ENCODE measurements around the gene PVALB.

PVALB gene

GRCh38 chr22:36767035-36767775 lies 49.6 kb downstream of the PVALB start:
- Histone ChIP-seq H3K4me2 (ENCODE audit: low read depth, low read length, poor library complexity, severe bottlenecking) (no peak overlapping the region), H3K9me2 (replicated peaks; ENCODE audit: insufficient read depth, low read length) (no peaks in the 10 kb centered on the region), H3K27me3 (ENCODE audit: low read length) (no peaks in the 10 kb centered on the region), H3K36me3 (ENCODE audit: low read length) (no peaks in the 10 kb centered on the region), H4K20me1 (ENCODE audit: low read depth, low read length) (no peaks in the 10 kb centered on the region), H2AFZ (ENCODE audit: low read depth, low read length, severe bottlenecking) (no peak overlapping the region), H3K79me2 (ENCODE audit: insufficient read depth, low read length) (no peaks in the 10 kb centered on the region), H3K9ac (ENCODE audit: low read length) (no peak overlapping the region), H3K9me3 (ENCODE audit: insufficient read depth, low read length) (no peaks in the 10 kb centered on the region), H3F3A (ENCODE audit: insufficient read depth) (no peaks in the 10 kb centered on the region), H3K4me3 (ENCODE audit: insufficient read depth, low read length, poor library complexity, severe bottlenecking) (no peak overlapping the region), H3K27ac (ENCODE audit: low read depth, low read length) (no peak overlapping the region)
- TF ChIP-seq EZH2phosphoT487 (conservative IDR thresholded peaks at IDR 0.05; ENCODE audit: low read length): no peak
- TF ChIP-seq CTCF (IDR thresholded peaks at IDR 0.05; ENCODE audit: insufficient read depth, low read length, poor library complexity, severe bottlenecking): no peak

- Histone ChIP-seq H3K9me3 (ENCODE audit: insufficient read depth, low read length) (no peaks in the 10 kb centered on the region), H3K4me2 (ENCODE audit: low read depth, low read length, poor library complexity, severe bottlenecking) (no peak overlapping the region)
These were observed 50.8 kb downstream of the PVALB start for GRCh38 chr22:36765943-36766450.

GRCh38 chr22:36765131-36765942 lies 51.5 kb downstream of the PVALB start:
- no peaks in the 10 kb centered on the region for H3K36me3 ChIP-seq (ENCODE audit: low read length)
- no peaks in the 10 kb centered on the region for H3K9me2 ChIP-seq (replicated peaks; ENCODE audit: insufficient read depth, low read length)
- no peaks in the 10 kb centered on the region for H3K79me2 ChIP-seq (ENCODE audit: insufficient read depth, low read length)

More at GRCh38 chr22:36765943-36766450, 50.8 kb downstream of the PVALB start:
- H2AFZ ChIP-seq (ENCODE audit: low read depth, low read length, severe bottlenecking): no peak overlapping the region
- no peaks in the 10 kb centered on the region for H3F3A ChIP-seq (ENCODE audit: insufficient read depth)
- no peaks in the 10 kb centered on the region for H3K36me3 ChIP-seq (ENCODE audit: low read length)
- H3K9ac ChIP-seq (ENCODE audit: low read length): no peak overlapping the region
- TF ChIP-seq CTCF (IDR thresholded peaks at IDR 0.05; ENCODE audit: insufficient read depth, low read length, poor library complexity, severe bottlenecking) (no peak), EZH2phosphoT487 (conservative IDR thresholded peaks at IDR 0.05; ENCODE audit: low read length) (no peak)
- H3K9me2 ChIP-seq (replicated peaks; ENCODE audit: insufficient read depth, low read length): no peaks in the 10 kb centered on the region
- no peak overlapping the region for H3K27ac ChIP-seq (ENCODE audit: low read depth, low read length)
- no peak overlapping the region for H3K4me3 ChIP-seq (ENCODE audit: insufficient read depth, low read length, poor library complexity, severe bottlenecking)
- H3K27me3 ChIP-seq (ENCODE audit: low read length): no peaks in the 10 kb centered on the region
- no peaks in the 10 kb centered on the region for H4K20me1 ChIP-seq (ENCODE audit: low read depth, low read length)
- no peaks in the 10 kb centered on the region for H3K79me2 ChIP-seq (ENCODE audit: insufficient read depth, low read length)

More at GRCh38 chr22:36765131-36765942, 51.5 kb downstream of the PVALB start:
- H2AFZ ChIP-seq (ENCODE audit: low read depth, low read length, severe bottlenecking): no peak overlapping the region
- no peaks in the 10 kb centered on the region for H3K27me3 ChIP-seq (ENCODE audit: low read length)
- H3K27ac ChIP-seq (ENCODE audit: low read depth, low read length): no peak overlapping the region
- no peak overlapping the region for H3K9ac ChIP-seq (ENCODE audit: low read length)
- no peaks in the 10 kb centered on the region for H3F3A ChIP-seq (ENCODE audit: insufficient read depth)
- H3K4me2 ChIP-seq (ENCODE audit: low read depth, low read length, poor library complexity, severe bottlenecking): no peak overlapping the region
- no peaks in the 10 kb centered on the region for H3K9me3 ChIP-seq (ENCODE audit: insufficient read depth, low read length)
- no peaks in the 10 kb centered on the region for H4K20me1 ChIP-seq (ENCODE audit: low read depth, low read length)
- no peak overlapping the region for H3K4me3 ChIP-seq (ENCODE audit: insufficient read depth, low read length, poor library complexity, severe bottlenecking)
- TF ChIP-seq CTCF (IDR thresholded peaks at IDR 0.05; ENCODE audit: insufficient read depth, low read length, poor library complexity, severe bottlenecking) (no peak), EZH2phosphoT487 (conservative IDR thresholded peaks at IDR 0.05; ENCODE audit: low read length) (no peak)
